A673 (cell line): ENCODE results near the gene GAS7.

Experiments
- EZH2 ChIP-seq: fragments of 200-600 bp; sonication (generic); IDR thresholded peaks from 2 replicates; pipeline ENCODE4 v1.6.1; 2017; ENCODE audit warnings: borderline replicate concordance, low read depth, mild to moderate bottlenecking, mixed read lengths, antibody characterized with exemption, low read length; ENCODE audit not compliant: poor library complexity, severe bottlenecking
- TF ChIP-seq, protein P1 (sequence below): fragments of 300-800, 200-600 bp; sonication (generic); conservative IDR thresholded peaks from 2 replicates; pipeline ENCODE4 v1.5.1; 2017; ENCODE audit warnings: low read depth, mild to moderate bottlenecking, antibody characterized with exemption, low read length, moderate library complexity, mixed read lengths

DNA sequence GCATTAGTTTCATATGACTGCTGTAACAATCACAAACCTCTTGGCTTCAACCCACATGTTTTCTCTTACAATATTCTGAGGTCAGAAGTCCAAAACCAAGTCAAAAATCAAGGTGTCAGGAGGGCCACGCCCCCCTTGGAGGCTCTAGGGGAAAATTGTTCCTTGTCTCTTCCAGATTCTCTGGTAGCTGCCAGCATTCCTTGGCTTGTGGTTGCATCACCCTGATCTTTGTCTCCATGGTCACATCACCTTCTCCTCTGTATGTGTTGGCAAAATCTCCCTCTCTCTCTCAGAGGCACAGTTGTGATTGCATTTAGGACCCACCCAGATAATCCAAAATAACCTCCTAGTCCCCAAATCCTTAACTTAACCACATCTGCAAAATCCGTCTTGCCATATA is 105.8 kb downstream of the GAS7 start:
- TF ChIP-seq, protein P1, sequence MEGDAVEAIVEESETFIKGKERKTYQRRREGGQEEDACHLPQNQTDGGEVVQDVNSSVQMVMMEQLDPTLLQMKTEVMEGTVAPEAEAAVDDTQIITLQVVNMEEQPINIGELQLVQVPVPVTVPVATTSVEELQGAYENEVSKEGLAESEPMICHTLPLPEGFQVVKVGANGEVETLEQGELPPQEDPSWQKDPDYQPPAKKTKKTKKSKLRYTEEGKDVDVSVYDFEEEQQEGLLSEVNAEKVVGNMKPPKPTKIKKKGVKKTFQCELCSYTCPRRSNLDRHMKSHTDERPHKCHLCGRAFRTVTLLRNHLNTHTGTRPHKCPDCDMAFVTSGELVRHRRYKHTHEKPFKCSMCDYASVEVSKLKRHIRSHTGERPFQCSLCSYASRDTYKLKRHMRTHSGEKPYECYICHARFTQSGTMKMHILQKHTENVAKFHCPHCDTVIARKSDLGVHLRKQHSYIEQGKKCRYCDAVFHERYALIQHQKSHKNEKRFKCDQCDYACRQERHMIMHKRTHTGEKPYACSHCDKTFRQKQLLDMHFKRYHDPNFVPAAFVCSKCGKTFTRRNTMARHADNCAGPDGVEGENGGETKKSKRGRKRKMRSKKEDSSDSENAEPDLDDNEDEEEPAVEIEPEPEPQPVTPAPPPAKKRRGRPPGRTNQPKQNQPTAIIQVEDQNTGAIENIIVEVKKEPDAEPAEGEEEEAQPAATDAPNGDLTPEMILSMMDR, result no peak
- TF ChIP-seq EZH2, result no peak
